Left cardiac atrium (tissue), 4 donors: ENCODE measurements around the gene OSBP2. TPM values are rescaled to one million over a fixed set of nuclear protein-coding genes. Genes with fewer than 3 reads are reported as not detected.

ENCODE experiments used
- ATAC-seq, 2 donors: fragments of 200-7000 bp; cut with Tn5 transposase; one replicate each; pipeline ENCODE4 v1.9.1; 2020; ENCODE audit warnings: mild to moderate bottlenecking in 2 of 2, moderate library complexity in 2 of 2
- DNase-seq: peaks from one replicate; pipeline ENCODE4 v3.0.0-alpha.2; 2020
- intact Hi-C, 2 donors: fragments of 100-400 bp; cut with DNase I; formaldehyde crosslinking; loops; one replicate each; pipeline versions ENCODE4 v1.14.1 to v1.15.1; 2022 to 2023
- total RNA-seq, 2 donors: library from RNA; stranded (reverse); fragmentation: NEBNext Ultra II Directional; extraction: Animal tissue kit (Norgen Biotek cat#: 25700); gene quantifications; one replicate each; pipeline ENCODE4 v1.2.1, GENCODE V29; 2021
- donor health status: DM: no; HTN: yes; CAD: no.
- donor health status: DM: no; HTN: yes; CAD: no; lungs with severe emphysema.
- donor health status: DM: yes; HTN: yes; CAD: no.
- donor health status: Dilated cardiomyopathy.

Gene OSBP2
- total RNA-seq, 2 donors from 2014 or later = 4.9 to 11.6 TPM

DNA sequence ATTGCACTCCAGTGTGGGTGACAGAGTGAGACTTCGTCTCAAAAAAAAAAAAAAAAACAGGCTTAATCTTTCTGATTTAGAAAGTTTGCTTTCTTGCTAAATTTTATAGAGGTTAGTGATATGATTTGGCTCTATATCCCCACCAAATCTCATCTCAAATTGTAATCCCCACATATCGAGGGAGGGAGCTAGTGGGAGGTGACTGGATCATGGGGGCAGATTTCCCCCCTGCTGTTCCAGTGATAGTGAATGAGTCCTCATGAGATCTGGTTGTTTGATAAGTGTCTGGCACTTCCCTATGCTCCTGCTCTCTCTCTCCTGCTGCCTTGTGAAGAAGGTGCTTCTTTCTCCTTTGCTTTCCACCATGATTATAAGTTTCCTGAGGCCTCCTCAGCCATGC, 90.9 kb downstream of the OSBP2 start:
- intact Hi-C loops = no loop called here
- no peak for ATAC-seq
- no peak for DNase-seq

DNA sequence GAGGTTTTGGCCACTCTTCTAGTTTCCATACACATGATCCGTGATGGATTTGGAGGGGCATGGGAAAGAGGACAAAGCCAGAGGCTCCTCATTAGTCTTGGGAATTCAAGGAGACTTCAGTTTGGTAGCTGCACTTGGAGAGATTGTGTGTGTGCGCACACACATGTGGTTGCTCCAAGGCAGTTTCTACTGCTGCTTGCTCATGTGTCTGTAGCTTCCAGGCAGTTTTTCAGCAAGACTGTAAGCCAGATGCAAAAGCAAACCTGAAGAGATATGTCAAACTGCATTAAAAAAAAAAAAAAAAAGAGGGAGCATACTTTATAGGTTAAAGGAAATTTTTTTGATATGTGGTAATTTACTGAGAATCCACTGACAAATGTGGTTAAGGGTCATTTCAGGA, 95.7 kb downstream of the OSBP2 start:
- ATAC-seq (no peak), DNase-seq (no peak)
- intact Hi-C loops = no loop called here

DNA sequence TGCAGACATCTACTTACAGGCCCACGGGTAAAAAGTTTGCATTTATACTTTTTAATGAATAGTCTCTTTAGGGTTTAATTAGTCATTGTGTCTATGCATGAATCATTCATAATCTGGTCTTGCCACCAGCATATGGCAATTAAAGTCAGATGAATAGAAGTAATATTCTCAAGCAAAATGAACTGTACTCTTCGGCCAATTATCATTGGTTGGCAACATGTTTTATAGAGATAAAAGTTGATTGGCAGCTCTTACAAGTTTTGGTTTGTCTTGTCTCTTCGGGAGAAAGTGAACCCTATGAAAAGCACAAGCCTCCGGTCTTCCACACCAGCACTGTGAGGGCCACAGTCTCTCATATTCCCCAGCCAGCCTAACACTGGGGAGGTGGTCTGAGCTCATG, 97.8 kb downstream of the OSBP2 start:
- ATAC-seq (no peak), DNase-seq (no peak)
- intact Hi-C loops = no loop called here

DNA sequence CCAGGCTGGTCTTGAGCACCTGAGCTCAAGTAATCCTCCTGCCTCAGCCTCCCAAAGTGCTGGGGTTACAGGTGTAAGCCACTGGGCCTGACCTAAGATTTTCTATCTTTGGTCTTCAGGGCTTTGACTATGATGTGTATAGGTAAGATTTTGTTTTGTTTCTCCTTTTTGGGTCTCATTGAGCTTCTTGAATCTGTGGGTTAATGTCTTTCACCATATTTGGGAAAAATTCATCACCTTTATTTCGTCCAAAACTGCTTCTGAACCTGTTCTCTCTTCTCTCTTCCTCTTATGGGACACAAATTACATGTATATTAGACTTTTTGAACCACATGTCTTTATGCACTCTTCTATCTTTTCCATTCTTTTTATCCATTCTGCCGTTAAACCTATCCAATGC, 100.4 kb downstream of the OSBP2 start:
- no peak for DNase-seq
- no peak for ATAC-seq
- intact Hi-C loops = no loop called here

DNA sequence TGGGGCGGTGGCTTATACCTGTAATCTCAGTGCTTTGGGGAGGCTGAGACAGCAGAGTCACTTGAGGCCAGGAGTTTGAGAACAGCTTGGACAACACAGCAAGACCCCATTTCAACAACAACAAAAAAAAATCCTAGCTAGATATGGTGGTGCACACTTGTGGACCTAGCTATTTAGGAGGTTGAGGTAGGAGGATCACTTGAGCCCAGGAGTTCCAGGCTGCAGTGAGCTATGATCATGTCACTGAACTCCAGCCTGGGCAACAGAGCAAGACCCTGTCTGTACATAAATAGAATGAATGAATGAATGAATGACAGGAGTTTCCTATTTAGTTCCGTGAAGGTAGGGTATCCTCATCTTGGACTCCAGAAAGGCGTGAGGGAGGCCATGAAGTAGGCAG, 107.0 kb downstream of the OSBP2 start:
- DNase-seq (no peak), ATAC-seq (no peak)
- intact Hi-C loops = loop anchor here in 1 of 2 donors (10.0 kb wide), 1 partner anchor 73 kb away; no protein-coding TSS in a partner anchor

DNA sequence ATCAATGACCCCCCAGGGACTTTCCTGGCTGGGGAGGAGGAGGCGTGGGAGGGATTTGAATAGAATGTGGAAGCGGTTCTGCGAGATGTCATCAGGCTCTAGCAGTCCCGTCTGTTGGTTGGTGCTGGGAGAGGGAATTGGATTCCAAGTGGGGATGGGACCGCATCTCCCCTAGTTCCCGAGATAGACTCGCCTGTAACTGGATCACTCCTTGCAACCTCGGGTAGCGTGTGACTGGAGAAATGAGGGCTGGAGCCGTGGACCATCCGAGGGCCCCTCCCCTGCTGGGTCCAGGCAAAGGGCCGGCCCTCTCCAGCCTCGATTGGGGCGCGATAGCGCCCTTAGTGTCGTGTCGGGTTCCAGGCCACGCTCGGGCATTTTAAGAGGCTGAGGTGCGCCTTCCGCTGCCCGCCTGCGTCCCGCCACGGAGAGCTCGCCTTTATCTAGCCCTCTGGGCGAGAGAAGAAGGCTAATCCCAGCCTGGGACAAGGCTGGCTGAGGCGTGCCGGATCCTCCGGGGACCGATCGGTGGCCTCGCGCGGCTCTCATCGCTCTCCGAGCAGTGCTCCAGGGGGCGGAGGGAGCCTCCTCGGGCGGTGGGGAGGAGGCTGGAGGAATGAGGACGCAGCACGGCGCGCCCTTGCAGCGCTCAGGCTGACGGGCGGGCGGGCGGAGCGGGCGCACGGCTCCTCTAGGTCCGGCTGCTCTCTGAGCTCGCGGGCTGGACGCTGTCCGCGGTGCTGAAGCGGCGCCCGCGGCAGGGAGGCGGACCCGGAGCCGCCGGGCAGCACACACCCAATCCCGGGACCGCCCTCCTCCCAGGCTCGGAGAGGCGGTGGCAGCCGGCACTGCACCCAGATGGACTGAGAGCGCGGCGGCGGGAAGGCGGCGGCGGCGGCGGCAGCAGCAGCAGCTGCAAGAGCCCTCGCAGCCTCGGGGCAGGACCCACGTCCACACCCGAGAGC, 107.8 kb downstream of the OSBP2 start:
- intact Hi-C loops = loop anchor here in 1 of 2 donors (10.0 kb wide), 1 partner anchor 72 kb away; no protein-coding TSS in a partner anchor
- peak; percentile 90 for DNase-seq
- peak; percentile 100 for ATAC-seq

DNA sequence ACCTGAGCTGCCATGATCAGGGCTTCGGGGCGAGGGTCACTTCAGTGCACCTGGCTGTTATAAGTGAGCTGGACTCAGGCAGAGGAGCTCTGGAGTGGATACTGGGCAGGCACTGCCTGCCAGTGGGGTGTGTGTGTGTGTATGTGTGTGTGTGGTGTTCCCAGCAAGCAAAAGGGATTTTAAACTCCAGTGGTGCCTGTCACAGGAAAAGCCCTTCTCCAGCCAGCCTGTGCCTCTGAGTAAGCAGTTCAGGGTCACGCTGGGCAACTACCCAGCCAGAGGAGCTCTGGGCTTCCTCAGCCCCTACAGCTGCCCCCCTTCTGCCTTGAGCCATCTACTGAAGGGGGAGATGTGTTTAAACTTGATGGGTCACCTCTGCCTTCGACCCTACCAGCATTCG, 109.0 kb downstream of the OSBP2 start:
- intact Hi-C loops = loop anchor here in 1 of 2 donors (10.0 kb wide), 1 partner anchor 71 kb away; no protein-coding TSS in a partner anchor
- DNase-seq = no peak
- ATAC-seq = no peak

DNA sequence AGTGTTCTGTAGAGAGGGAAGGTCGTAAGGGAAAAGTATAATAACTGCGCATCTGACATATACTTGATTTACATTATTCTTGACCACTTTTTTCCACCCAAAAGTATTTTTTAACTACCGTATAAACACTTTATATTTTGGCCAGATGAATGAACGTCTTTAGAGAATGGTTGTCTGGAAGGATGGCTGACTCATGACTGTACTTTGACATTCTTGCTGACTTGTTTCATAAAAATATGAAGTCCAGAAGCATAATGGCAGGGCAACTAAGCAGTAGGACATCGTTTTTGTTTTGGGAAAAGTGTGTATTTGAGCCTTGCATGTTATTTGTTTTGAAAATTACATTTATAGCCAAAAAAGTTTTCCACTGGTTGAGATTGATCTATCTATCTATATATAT, 110.0 kb downstream of the OSBP2 start:
- DNase-seq = no peak
- ATAC-seq = no peak
- intact Hi-C loops = loop anchor here in 1 of 2 donors (10.0 kb wide), 1 partner anchor 70 kb away; no protein-coding TSS in a partner anchor

DNA sequence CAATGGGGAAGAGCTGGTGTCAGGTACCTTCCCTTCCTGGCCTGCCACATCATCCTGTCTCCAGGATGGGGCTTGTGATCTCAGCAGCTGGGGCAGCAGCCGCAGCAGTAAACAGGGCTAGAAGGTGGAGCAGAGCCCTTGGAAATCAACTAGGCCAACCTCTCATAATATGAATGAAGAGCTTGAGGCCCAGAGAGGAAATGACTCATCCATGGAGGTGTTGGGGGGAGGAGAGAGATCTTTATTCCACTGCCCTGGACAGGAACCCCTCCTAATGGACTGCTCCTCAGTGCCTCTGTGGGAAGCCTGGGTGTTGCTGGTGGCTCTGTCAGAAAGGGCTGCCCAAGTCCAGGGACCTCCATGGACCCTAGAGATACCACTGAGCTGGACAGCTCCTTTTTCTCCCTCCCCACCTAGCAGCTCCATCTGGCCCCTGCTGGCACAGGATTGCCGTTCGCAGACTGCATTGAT, 111.8 kb downstream of the OSBP2 start:
- intact Hi-C loops = loop anchor here in 1 of 2 donors (10.0 kb wide), 1 partner anchor 68 kb away; no protein-coding TSS in a partner anchor
- DNase-seq = no peak
- no peak for ATAC-seq

DNA sequence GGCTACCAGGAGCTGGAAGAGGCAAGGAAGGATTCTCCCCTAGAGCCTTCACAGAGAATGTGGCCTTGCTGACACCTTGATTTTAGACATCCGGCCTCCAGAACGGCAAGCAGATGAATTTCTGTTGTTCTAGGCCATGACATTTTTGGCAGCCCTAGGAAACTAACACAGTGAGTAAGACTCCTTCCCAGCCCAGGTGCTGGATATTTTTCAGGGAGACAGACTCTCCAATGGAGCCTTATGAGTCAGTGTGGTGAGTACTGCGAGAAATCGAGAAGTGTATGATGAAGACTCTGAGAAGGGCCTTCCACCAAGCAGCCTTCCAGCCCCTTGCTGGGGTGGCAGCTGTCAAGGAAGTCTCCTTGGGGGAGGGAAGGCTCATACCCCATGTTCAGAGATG, 114.4 kb downstream of the OSBP2 start:
- ATAC-seq (no peak), DNase-seq (no peak)
- intact Hi-C loops = loop anchor here in 1 of 2 donors (10.0 kb wide), 1 partner anchor 66 kb away; no protein-coding TSS in a partner anchor

DNA sequence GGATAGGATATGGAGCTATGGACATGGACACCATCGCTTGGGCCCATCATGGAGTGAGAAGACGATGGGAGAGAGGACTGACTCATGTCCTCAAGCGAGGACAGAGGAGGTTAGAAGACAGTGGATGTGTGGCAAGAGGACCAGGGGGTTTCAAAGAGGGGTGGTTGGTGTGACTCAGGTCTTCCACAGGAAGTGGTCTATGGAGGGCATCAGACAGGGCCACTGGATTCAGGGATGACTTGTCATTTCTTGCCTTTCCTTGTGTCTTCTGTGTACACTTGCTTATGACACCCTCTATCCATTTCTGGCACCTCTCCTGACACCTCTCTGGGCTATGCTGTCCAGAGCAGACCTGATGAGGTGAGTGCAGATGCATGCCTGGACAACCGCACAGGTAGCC, 115.4 kb downstream of the OSBP2 start:
- intact Hi-C loops = no loop called here
- ATAC-seq (no peak), DNase-seq (no peak)

DNA sequence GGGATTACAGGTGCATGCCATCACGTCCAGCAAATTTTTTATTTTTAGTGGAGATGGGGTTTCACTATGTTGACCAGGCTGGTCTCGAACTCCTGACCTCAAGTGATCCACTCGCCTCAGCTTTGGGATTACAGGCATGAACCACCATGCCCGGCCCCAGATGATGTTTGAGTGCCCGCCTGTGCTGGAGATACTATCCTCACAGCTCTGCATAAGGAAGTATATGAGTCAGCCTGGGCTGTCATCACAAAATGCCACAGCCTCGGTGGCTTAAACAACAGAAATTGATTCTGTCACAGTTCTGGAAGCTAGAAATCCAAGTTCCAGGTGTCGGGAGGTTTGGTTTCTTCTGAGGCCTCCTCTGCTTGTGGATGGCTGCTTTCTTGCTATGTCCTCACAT, 119.3 kb downstream of the OSBP2 start:
- DNase-seq (no peak), ATAC-seq (no peak)
- intact Hi-C loops = no loop called here

DNA sequence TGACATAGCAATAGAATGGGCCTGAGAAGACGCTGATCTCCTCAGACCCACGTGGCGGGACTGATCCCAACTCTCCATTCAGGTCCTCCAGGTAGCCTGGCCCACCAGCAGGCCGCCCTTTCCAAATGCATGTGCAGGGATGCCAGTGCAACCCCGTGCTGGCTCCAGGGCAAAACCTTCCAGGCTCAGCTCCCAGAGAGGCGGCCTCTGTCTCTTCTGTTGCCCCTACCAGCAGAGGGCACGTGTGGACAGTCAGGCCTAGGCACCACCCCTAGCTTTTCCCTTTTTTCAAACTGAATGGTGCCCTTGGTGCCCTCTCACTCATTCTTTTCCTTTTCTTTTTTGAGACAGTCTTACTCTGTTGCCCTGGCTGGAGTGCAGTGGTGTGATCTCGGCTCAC, 121.7 kb downstream of the OSBP2 start:
- DNase-seq = no peak
- intact Hi-C loops = no loop called here
- no peak for ATAC-seq

DNA sequence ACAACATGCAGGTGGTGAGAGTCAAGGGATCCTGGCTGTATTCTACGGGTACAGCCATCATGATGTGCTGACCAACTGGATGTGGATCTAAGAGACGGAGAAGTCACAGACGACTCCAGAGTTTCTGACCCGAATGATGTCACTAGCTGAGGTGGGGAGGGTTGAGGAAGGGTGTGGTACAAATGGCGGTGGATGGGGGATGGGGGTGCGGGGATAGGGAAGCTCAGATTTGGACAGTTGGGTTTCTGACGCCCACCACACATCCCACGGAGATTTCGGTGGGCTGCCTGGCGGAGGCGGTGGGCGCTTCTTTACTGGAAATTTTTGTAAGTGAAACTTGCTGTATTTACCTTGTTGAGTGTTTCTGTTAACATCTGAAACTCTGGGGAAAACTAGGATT, 126.7 kb downstream of the OSBP2 start:
- no peak for DNase-seq

DNA sequence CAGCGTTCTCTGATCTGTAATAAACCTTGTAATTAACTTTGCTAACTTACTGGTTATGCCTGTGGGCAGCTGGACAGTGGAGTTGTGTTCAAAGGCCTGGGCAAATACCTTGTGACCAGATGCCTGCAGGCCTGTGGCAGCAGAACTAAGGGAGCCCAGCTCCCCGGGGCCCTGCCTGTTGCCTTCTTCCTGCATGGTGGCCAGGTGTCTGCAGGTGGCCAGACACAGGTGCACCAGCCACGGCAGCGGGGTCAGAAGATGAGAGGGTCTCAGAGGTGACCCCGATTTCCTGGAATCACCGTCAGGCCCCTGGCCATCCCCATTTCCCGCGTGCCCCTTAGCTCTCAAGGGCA, 127.2 kb downstream of the OSBP2 start:
- intact Hi-C loops = no loop called here
- ATAC-seq (no peak), DNase-seq (no peak)

More for the DNA sequence above, 126.7 kb downstream of the OSBP2 start:
- intact Hi-C loops = no loop called here
- no peak for ATAC-seq

DNA sequence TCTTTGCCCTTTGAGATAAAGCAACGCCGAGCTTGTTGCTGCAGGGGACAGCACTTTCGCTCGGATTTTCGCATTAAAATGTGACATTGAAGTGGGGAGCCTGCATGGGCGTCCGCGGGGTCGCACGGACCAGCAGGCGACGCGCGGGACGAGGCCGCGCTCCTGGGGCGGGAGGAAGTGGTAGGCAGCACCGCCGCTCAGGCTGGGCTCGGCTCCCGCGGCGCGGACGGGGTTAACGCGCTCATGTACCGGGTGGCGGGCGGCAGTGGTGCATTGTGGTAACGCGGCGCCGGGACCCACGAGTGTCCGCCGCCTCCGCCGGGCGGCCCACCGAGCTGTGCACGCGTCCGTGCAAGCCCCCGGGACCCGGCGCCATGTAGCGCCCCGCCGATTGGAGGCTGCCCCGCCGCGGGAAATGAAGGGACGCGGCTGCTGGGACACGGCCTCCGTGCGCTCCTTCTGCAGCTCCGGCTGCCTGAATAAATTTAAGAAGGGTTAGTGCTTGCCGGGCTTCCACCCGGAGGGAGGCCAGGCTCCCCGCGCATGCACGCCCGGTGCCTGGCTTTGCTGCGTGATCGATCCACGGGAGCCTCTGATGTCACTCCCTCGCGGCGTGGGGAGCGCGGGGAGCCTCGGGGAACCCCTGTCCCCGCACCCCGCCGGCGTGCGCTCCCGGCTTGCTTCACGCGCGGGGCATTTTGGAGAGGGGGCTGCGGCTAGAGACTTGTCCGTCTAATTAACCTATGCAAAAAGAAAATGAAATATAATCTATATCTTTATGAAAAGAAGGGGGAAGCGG, 127.7 kb downstream of the OSBP2 start:
- intact Hi-C loops = no loop called here
- DNase-seq (no peak), ATAC-seq (peak; percentile 41 to 70)

DNA sequence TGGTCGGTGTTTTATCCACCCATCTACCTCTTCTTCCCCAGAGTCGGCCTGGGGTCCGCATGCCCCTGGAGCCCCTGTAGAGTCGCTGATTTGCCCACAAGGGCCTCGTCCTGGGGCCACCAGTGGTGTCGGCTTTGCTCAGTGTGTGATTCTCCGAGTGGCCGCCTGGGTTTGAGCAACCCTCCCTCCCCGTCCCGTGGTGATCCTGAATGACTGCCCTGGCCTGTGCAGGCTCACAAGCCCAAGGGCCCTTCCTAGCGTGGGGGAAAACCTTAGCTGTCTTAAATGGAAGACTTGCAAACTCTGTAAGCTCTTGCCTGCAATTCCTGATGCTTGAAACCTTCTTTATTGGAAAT, 128.3 kb downstream of the OSBP2 start:
- peak in 1 of 2 donors; percentile 47 for ATAC-seq
- intact Hi-C loops = no loop called here
- DNase-seq = no peak

DNA sequence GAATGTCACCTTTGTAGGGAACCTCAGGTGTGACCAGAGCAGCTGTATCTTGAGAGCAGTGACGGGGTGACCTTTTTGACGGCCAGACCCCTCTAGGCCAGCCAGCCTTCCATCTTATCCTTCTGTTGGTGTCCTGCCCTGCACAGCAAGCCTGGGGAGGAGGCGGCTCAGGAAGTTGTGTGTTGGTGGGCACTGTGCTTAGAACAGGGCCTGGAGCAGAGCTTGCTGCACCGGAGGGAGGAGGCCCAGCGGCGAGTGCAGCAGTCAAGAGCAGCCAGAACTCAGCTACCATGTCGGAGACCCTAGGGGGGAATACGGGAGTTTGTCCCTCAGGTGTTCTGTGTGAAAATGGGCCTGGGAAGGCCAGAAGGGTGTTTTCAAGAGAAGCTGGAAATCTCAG, 129.4 kb downstream of the OSBP2 start:
- intact Hi-C loops = no loop called here
- DNase-seq = no peak

DNA sequence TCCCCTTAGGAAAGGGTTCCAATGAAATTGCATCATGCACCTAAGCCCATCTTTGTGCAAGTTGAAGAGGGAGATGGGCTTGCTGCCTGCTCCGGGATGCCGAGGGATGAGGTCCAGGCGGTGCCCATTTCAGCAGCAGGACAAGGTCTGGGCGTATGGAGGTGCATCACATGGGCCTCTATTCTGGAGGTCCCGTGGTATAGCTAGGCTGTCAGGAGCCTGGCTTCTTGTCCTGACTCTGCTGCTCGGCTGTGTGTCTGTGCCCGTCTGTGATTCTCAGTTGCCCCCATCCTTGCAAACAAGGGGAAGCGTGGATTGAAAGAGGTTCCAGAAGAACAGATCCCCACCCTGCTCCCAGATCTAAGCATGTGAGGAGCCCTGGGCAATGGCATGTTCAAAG, 130.0 kb downstream of the OSBP2 start:
- intact Hi-C loops = no loop called here
- ATAC-seq = no peak
- DNase-seq = no peak

More for the DNA sequence above, 129.4 kb downstream of the OSBP2 start:
- ATAC-seq = no peak
